ENCODE results near the gene UPK2.

The UPK2 gene

DNA sequence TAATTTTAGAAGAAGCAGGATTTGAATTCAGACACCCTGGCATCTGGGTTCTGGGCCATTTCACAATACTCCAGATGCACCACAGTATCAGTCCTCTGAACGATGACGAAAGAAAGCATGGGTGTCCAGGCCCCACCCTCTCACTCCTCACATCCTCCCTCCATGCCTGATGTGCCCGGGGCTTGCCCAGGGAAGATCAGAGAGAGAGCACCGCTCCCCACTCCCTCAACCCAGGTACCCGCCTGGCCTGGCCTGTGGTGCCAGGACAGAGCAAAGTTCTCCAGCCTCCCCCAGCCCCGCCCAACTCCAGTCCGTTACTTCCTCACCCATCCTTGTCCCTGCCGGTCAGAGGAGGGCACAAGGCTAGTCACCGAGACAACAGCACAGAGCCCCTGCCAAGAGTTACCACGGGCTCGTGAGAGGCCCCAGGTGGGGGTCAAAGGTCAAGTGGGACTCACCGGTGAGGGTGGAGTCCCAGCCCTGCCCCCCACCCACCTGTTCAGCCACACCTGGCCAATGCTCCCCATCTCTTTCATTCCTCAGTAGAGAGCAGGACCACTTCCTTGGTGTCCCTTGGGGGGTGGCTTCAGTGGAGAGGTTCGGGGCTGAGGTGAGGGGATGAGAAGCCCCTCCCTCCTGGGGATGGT lies 38.5 kb upstream of the UPK2 start:
- peaks cover 72% of the 10 kb centered on the region for H3K4me1 ChIP-seq (ENCODE audit: control insufficient read depth, low read length)
- H3K27ac ChIP-seq (ENCODE audit: low read depth, low read length) = no peak overlapping the region
- H3K27me3 ChIP-seq (ENCODE audit: control insufficient read depth, low read length) = no peaks in the 10 kb centered on the region
- peaks cover 68% of the 10 kb centered on the region for H3K79me2 ChIP-seq (ENCODE audit: control insufficient read depth, low read length)
- no peaks in the 10 kb centered on the region for H3K9me3 ChIP-seq (ENCODE audit: control insufficient read depth, insufficient read depth, low read length)
- H4K20me1 ChIP-seq (ENCODE audit: control insufficient read depth, insufficient read depth, low read depth, low read length) = no peaks in the 10 kb centered on the region
- TF ChIP-seq, protein P1, sequence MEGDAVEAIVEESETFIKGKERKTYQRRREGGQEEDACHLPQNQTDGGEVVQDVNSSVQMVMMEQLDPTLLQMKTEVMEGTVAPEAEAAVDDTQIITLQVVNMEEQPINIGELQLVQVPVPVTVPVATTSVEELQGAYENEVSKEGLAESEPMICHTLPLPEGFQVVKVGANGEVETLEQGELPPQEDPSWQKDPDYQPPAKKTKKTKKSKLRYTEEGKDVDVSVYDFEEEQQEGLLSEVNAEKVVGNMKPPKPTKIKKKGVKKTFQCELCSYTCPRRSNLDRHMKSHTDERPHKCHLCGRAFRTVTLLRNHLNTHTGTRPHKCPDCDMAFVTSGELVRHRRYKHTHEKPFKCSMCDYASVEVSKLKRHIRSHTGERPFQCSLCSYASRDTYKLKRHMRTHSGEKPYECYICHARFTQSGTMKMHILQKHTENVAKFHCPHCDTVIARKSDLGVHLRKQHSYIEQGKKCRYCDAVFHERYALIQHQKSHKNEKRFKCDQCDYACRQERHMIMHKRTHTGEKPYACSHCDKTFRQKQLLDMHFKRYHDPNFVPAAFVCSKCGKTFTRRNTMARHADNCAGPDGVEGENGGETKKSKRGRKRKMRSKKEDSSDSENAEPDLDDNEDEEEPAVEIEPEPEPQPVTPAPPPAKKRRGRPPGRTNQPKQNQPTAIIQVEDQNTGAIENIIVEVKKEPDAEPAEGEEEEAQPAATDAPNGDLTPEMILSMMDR (IDR thresholded peaks at IDR 0.05; ENCODE audit: low read depth, low read length, poor library complexity, severe bottlenecking) = no peak
- no peak for TF ChIP-seq EZH2phosphoT487 (IDR thresholded peaks at IDR 0.05; ENCODE audit: borderline replicate concordance, low read length)
- H3K4me2 ChIP-seq (ENCODE audit: low read length) = no peak overlapping the region
- H3K36me3 ChIP-seq (ENCODE audit: control insufficient read depth, low read length) = no peaks in the 10 kb centered on the region
- H3K4me3 ChIP-seq (ENCODE audit: low read length) = no peak overlapping the region
- peaks cover 17% of the 10 kb centered on the region for H3F3A ChIP-seq (ENCODE audit: control insufficient read depth, insufficient read depth)
- H3K9me2 ChIP-seq (replicated peaks; ENCODE audit: control insufficient read depth, low read length) = no peaks in the 10 kb centered on the region

DNA sequence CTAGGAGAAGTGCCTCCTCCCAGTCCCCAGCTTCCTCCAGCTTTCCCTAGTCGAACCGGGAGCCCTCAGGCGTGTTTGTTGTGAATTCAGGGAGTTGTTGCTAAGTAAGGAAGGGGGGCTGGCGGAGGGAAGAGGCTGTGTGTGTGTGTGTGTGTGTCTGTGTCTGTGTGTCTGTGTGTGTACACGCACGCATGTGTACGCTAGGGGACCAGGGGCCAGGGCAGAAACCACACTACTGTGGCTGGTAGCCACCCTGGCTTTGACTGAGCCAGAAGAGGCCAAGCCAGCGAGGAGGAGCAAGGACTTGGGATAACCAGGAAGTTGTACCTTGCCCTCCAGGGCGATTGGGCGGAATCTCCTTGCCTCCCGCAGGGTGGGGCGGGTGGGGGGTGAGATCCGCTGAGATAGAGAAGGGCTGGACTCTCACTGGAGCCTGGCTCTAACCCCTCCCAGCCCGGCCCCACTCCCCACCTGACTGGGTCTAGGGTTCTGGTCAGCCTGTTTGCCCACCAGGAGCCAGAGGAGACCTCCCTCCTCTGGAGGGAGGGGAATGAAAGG lies 37.9 kb upstream of the UPK2 start:
- peaks cover 72% of the 10 kb centered on the region for H3K4me1 ChIP-seq (ENCODE audit: control insufficient read depth, low read length)
- peak overlapping the region; percentile 38; the same call in 1 of the 2 replicates for H3K4me2 ChIP-seq (ENCODE audit: low read length)
- H4K20me1 ChIP-seq (ENCODE audit: control insufficient read depth, insufficient read depth, low read depth, low read length) = no peaks in the 10 kb centered on the region
- no peak overlapping the region for H3K27ac ChIP-seq (ENCODE audit: low read depth, low read length)
- H3K36me3 ChIP-seq (ENCODE audit: control insufficient read depth, low read length) = no peaks in the 10 kb centered on the region
- H3K9me2 ChIP-seq (replicated peaks; ENCODE audit: control insufficient read depth, low read length) = no peaks in the 10 kb centered on the region
- H3K79me2 ChIP-seq (ENCODE audit: control insufficient read depth, low read length) = peaks cover 74% of the 10 kb centered on the region
- TF ChIP-seq EZH2phosphoT487 (IDR thresholded peaks at IDR 0.05; ENCODE audit: borderline replicate concordance, low read length) = no peak
- TF ChIP-seq, protein P1 (IDR thresholded peaks at IDR 0.05; ENCODE audit: low read depth, low read length, poor library complexity, severe bottlenecking) = no peak
- no peaks in the 10 kb centered on the region for H3K9me3 ChIP-seq (ENCODE audit: control insufficient read depth, insufficient read depth, low read length)
- H3K4me3 ChIP-seq (ENCODE audit: low read length) = no peak overlapping the region
- H3K27me3 ChIP-seq (ENCODE audit: control insufficient read depth, low read length) = no peaks in the 10 kb centered on the region
- H3F3A ChIP-seq (ENCODE audit: control insufficient read depth, insufficient read depth) = peaks cover 17% of the 10 kb centered on the region

GRCh38 chr11:118918686-118919280 lies 37.3 kb upstream of the UPK2 start:
- H3K9me2 ChIP-seq (replicated peaks; ENCODE audit: control insufficient read depth, low read length) = no peaks in the 10 kb centered on the region
- peaks cover 80% of the 10 kb centered on the region for H3K79me2 ChIP-seq (ENCODE audit: control insufficient read depth, low read length)
- no peak overlapping the region for H3K27ac ChIP-seq (ENCODE audit: low read depth, low read length)
- TF ChIP-seq EZH2phosphoT487 (IDR thresholded peaks at IDR 0.05; ENCODE audit: borderline replicate concordance, low read length) = no peak
- peaks cover 16% of the 10 kb centered on the region for H3F3A ChIP-seq (ENCODE audit: control insufficient read depth, insufficient read depth)
- peaks cover 72% of the 10 kb centered on the region for H3K4me1 ChIP-seq (ENCODE audit: control insufficient read depth, low read length)
- H4K20me1 ChIP-seq (ENCODE audit: control insufficient read depth, insufficient read depth, low read depth, low read length) = no peaks in the 10 kb centered on the region
- no peaks in the 10 kb centered on the region for H3K36me3 ChIP-seq (ENCODE audit: control insufficient read depth, low read length)
- H3K27me3 ChIP-seq (ENCODE audit: control insufficient read depth, low read length) = no peaks in the 10 kb centered on the region
- no peaks in the 10 kb centered on the region for H3K9me3 ChIP-seq (ENCODE audit: control insufficient read depth, insufficient read depth, low read length)
- peak overlapping the region; percentile 48 for H3K4me2 ChIP-seq (ENCODE audit: low read length)
- H3K4me3 ChIP-seq (ENCODE audit: low read length) = no peak overlapping the region

All from DOHH2 (cell line).